Stomach (tissue), 4 donors: ENCODE measurements around the gene NANS.

Source experiments
- CTCF ChIP-seq, 7 experiments: fragments of 450-650 bp in 4 of 7; fragments of 200-600 bp in 3 of 7; sonication (generic) in 3 of 7; IDR thresholded peaks; one replicate each; pipeline ENCODE4 v1.5.1; 2016 to 2019; ENCODE audit warnings: antibody characterized with exemption in 7 of 7, control low read depth in 2 of 7, mild to moderate bottlenecking in 1 of 7
- EP300 ChIP-seq: sonication (generic); formaldehyde crosslinking; IDR thresholded peaks from one replicate; pipeline ENCODE4 v1.6.1; 2017; ENCODE audit warnings: antibody characterized with exemption
- POLR2A ChIP-seq, 4 donors: fragments of 450-650 bp; IDR thresholded peaks; one replicate each; pipeline ENCODE4 v1.6.1; 2016; ENCODE audit warnings: antibody characterized with exemption in 4 of 4, control low read depth in 2 of 4, mild to moderate bottlenecking in 1 of 4, moderate library complexity in 1 of 4
- POLR2AphosphoS5 ChIP-seq, 3 donors: sonication (generic); formaldehyde crosslinking; IDR thresholded peaks; one replicate each; pipeline ENCODE4 v1.6.1; 2016; ENCODE audit warnings: antibody characterized with exemption in 3 of 3

- TF ChIP-seq CTCF (IDR thresholded peaks at IDR 0.05) = peak in 2 of 7 experiments; percentile 4
- no peak for TF ChIP-seq POLR2A (IDR thresholded peaks at IDR 0.05)
- peak in 1 of 3 donors; percentile 64 for TF ChIP-seq POLR2AphosphoS5 (IDR thresholded peaks at IDR 0.05)
- no peak for TF ChIP-seq EP300
Observed at GRCh38 chr9:98087420-98088354, 31.2 kb downstream of the NANS start.
